Hepatocyte (in vitro differentiated cells): ENCODE measurements around the gene SLC6A4.

Experiments used
- EZH2 ChIP-seq: fragments of 200-600 bp; sonication (generic); IDR thresholded peaks from 2 replicates; pipeline ENCODE4 v1.6.1; 2016; ENCODE audit warnings: antibody characterized with exemption, mild to moderate bottlenecking, borderline replicate concordance
- TF ChIP-seq, protein P1 (sequence below): fragments of 200-600 bp; sonication (generic); IDR thresholded peaks from 2 replicates; pipeline ENCODE4 v1.5.1; 2016; ENCODE audit warnings: antibody characterized with exemption, mild to moderate bottlenecking; ENCODE audit not compliant: poor library complexity

DNA sequence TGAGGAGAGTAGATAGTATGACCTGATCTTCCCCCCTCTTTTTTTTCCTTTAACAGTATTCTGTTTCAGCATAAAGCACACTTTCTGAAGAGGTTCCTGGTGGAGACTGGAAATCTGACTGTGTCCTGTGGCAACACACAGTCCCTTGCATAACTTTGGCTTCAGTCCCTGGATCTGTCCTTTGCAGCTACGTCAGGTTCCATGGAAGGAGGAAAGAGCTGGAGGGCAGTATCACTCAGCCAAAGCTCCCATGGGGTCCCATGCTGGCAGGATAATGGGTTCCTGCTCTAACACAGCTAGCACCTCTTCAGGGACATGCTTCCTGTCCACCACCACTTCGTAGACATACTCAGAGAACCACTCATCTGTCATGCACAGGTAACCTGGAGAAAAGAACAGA, 13.3 kb upstream of the SLC6A4 start:
- TF ChIP-seq, protein P1, sequence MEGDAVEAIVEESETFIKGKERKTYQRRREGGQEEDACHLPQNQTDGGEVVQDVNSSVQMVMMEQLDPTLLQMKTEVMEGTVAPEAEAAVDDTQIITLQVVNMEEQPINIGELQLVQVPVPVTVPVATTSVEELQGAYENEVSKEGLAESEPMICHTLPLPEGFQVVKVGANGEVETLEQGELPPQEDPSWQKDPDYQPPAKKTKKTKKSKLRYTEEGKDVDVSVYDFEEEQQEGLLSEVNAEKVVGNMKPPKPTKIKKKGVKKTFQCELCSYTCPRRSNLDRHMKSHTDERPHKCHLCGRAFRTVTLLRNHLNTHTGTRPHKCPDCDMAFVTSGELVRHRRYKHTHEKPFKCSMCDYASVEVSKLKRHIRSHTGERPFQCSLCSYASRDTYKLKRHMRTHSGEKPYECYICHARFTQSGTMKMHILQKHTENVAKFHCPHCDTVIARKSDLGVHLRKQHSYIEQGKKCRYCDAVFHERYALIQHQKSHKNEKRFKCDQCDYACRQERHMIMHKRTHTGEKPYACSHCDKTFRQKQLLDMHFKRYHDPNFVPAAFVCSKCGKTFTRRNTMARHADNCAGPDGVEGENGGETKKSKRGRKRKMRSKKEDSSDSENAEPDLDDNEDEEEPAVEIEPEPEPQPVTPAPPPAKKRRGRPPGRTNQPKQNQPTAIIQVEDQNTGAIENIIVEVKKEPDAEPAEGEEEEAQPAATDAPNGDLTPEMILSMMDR: no peak
- TF ChIP-seq EZH2: no peak
